D721Med (cell line): ENCODE results near the gene INSL3.

Experiments
- DNase-seq: peaks from one replicate; pipeline ENCODE4 v3.0.0; 2011; ENCODE audit warnings: low spot score; ENCODE audit not compliant: insufficient read length
- FAIRE-seq: peaks from 2 replicates; lab custom pipeline; 2011; peaks lifted over from hg19 to GRCh38; lab: Jason Lieb, UNC
- CTCF ChIP-seq: IDR thresholded peaks from 2 replicates; pipeline ENCODE4 v1.5.1; 2012; ENCODE audit warnings: mild to moderate bottlenecking, control low read depth; ENCODE audit not compliant: insufficient read depth; ENCODE audit errors: missing control alignments

Gene INSL3

GRCh38 chr19:17796838-17797423, 24.4 kb downstream of the INSL3 start:
- FAIRE-seq (no peak), DNase-seq (no peak)
- TF ChIP-seq CTCF = no peak

- FAIRE-seq = no peak
- no peak for TF ChIP-seq CTCF
- DNase-seq = no peak
Measured at GRCh38 chr19:17796013-17796837, 25.1 kb downstream of the INSL3 start.

- DNase-seq (no peak), FAIRE-seq (no peak)
- no peak for TF ChIP-seq CTCF
Measured at GRCh38 chr19:17795495-17795856, 25.8 kb downstream of the INSL3 start.

- FAIRE-seq = no peak
- no peak for TF ChIP-seq CTCF
- no peak for DNase-seq
Measured at GRCh38 chr19:17794731-17795494, 26.4 kb downstream of the INSL3 start, which contains the start of gene B3GNT3. Gene B3GNT3, plus strand, starts transcription at chr19:17795138. Its CDS starts 12,670 bp downstream, at chr19:17807808.

GRCh38 chr19:17794412-17794730, 26.9 kb downstream of the INSL3 start:
- TF ChIP-seq CTCF = no peak
- FAIRE-seq = no peak
- no peak for DNase-seq

- FAIRE-seq (no peak), DNase-seq (no peak)
Measured at GRCh38 chr19:17790059-17790780, 31.1 kb downstream of the INSL3 start.

More at GRCh38 chr19:17790059-17790780, 31.1 kb downstream of the INSL3 start:
- TF ChIP-seq CTCF = no peak
